HL-60 (cell line): ENCODE results near the gene DNAJB8.

ENCODE experiments used
- DNase-seq, 2 experiments: peaks; one replicate each; pipeline ENCODE4 v3.0.0-alpha.2; 2010 to 2020; ENCODE audit warnings: low read depth in 1 of 2, low spot score in 1 of 2
- H3K27ac ChIP-seq: fragments of 250-450 bp; sonication (Bioruptor Pico); replicated peaks from 2 replicates; pipeline ENCODE4 v1.5.1; 2020; ENCODE audit warnings: mild to moderate bottlenecking, moderate library complexity
- H3K27me3 ChIP-seq: fragments of 250-450 bp; sonication (Bioruptor Pico); 2 replicates; pipeline ENCODE4 v1.5.1; 2021; ENCODE audit warnings: mild to moderate bottlenecking, moderate library complexity; ENCODE audit not compliant: insufficient read depth, poor library complexity, severe bottlenecking
- H3K4me3 ChIP-seq: replicated peaks from 2 replicates; pipeline ENCODE4 v1.5.1; 2011; ENCODE audit warnings: mild to moderate bottlenecking, control low read depth, low read length; ENCODE audit not compliant: insufficient read depth
- GABPA ChIP-seq: IDR thresholded peaks from 2 replicates; pipeline ENCODE4 v1.6.1; 2012; ENCODE audit warnings: low read depth
- POLR2AphosphoS5 ChIP-seq: IDR thresholded peaks from 2 replicates; pipeline ENCODE4 v1.6.1; 2012; ENCODE audit warnings: low read depth
- SPI1 ChIP-seq: IDR thresholded peaks from 2 replicates; pipeline ENCODE4 v1.6.1; 2012; ENCODE audit warnings: low read depth, mild to moderate bottlenecking, borderline replicate concordance
- TF ChIP-seq, protein P1 (sequence below): IDR thresholded peaks from one replicate; pipeline ENCODE4 v1.5.1; 2011; ENCODE audit warnings: low read length, control low read depth, inconsistent platforms; ENCODE audit not compliant: insufficient read depth
- TF ChIP-seq, protein P2 (sequence below): IDR thresholded peaks from 2 replicates; pipeline ENCODE4 v1.6.1; 2012; ENCODE audit warnings: low read depth; ENCODE audit not compliant: insufficient replicate concordance

The DNAJB8 gene

DNA sequence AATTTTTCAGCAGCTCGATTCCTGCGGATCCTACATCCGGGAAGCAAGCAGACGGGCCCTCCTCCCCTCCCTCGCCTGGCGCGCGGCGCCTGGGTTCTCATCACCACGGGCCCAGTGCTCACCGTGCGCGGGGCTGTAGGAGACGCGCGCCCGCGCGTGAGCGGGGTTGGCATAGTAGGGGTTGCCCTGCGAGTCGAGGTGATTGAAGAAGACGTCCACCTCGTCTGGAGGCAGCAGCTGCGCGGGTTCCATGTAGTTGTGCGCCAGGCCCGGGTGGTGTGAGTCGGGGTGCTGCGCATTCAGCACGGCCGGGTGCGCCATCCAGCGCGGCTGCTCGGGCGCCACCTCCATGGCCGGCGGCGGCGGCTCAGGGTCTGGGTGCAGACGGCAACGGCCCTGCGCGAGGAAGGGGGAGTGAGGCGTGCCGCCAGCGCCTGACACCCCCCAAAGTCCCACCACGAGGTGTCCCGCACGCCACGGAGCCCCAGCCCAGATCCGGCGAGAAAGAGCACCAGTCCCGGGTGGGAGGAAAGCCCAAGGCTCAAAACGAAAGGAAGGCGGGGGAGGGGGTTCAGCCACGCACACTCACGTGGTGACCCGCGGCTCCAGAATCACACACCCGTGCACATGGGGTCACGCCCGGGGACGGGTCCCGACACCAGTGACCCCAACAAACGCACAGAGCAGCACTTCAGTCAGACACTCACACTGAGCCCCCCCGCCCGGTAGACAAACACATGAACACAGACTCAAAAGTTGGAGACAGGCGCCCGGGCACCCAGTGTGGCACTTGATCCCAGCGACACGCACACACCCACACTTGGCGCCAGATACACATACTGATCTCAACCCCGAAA lies 20.2 kb upstream of the DNAJB8 start:
- peak in 1 of 2 experiments; percentile 27 for DNase-seq
- Histone ChIP-seq H3K27ac (peak overlapping the region; percentile 37), H3K4me3 (peak overlapping the region; percentile 65), H3K27me3 (no peaks in the 10 kb centered on the region)
- TF ChIP-seq, protein P1, sequence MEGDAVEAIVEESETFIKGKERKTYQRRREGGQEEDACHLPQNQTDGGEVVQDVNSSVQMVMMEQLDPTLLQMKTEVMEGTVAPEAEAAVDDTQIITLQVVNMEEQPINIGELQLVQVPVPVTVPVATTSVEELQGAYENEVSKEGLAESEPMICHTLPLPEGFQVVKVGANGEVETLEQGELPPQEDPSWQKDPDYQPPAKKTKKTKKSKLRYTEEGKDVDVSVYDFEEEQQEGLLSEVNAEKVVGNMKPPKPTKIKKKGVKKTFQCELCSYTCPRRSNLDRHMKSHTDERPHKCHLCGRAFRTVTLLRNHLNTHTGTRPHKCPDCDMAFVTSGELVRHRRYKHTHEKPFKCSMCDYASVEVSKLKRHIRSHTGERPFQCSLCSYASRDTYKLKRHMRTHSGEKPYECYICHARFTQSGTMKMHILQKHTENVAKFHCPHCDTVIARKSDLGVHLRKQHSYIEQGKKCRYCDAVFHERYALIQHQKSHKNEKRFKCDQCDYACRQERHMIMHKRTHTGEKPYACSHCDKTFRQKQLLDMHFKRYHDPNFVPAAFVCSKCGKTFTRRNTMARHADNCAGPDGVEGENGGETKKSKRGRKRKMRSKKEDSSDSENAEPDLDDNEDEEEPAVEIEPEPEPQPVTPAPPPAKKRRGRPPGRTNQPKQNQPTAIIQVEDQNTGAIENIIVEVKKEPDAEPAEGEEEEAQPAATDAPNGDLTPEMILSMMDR: no peak
- no peak for TF ChIP-seq SPI1
- no peak for TF ChIP-seq GABPA
- no peak for TF ChIP-seq POLR2AphosphoS5
- TF ChIP-seq, protein P2, sequence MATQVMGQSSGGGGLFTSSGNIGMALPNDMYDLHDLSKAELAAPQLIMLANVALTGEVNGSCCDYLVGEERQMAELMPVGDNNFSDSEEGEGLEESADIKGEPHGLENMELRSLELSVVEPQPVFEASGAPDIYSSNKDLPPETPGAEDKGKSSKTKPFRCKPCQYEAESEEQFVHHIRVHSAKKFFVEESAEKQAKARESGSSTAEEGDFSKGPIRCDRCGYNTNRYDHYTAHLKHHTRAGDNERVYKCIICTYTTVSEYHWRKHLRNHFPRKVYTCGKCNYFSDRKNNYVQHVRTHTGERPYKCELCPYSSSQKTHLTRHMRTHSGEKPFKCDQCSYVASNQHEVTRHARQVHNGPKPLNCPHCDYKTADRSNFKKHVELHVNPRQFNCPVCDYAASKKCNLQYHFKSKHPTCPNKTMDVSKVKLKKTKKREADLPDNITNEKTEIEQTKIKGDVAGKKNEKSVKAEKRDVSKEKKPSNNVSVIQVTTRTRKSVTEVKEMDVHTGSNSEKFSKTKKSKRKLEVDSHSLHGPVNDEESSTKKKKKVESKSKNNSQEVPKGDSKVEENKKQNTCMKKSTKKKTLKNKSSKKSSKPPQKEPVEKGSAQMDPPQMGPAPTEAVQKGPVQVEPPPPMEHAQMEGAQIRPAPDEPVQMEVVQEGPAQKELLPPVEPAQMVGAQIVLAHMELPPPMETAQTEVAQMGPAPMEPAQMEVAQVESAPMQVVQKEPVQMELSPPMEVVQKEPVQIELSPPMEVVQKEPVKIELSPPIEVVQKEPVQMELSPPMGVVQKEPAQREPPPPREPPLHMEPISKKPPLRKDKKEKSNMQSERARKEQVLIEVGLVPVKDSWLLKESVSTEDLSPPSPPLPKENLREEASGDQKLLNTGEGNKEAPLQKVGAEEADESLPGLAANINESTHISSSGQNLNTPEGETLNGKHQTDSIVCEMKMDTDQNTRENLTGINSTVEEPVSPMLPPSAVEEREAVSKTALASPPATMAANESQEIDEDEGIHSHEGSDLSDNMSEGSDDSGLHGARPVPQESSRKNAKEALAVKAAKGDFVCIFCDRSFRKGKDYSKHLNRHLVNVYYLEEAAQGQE: no peak

DNA sequence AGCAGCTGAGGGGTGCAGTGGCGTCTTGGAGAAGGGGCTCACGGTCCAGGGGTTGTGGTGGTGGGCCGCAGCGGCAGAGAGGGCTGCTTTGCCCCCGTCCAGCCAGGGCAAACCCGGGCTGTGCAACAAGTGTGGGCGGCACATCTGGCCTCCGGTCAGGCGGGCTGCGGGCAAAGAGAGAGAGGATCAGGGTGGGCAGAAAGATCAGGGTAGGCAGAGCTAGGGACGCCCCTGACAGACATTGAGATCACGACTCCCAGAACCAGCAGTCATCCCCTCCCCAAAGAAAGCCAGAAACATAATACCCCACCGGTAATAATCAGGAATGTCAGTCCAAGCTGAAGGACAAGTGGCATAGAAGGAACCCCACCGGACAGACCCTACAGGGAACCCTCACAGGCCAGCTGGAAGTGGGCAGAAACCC lies 19.5 kb upstream of the DNAJB8 start:
- peak overlapping the region; percentile 65 for H3K4me3 ChIP-seq
- H3K27ac ChIP-seq: no peak overlapping the region
- no peak for DNase-seq
- TF ChIP-seq POLR2AphosphoS5: no peak
- TF ChIP-seq SPI1: no peak
- TF ChIP-seq, protein P2: no peak
- TF ChIP-seq, protein P1: no peak
- TF ChIP-seq GABPA: no peak
- no peaks in the 10 kb centered on the region for H3K27me3 ChIP-seq

DNA sequence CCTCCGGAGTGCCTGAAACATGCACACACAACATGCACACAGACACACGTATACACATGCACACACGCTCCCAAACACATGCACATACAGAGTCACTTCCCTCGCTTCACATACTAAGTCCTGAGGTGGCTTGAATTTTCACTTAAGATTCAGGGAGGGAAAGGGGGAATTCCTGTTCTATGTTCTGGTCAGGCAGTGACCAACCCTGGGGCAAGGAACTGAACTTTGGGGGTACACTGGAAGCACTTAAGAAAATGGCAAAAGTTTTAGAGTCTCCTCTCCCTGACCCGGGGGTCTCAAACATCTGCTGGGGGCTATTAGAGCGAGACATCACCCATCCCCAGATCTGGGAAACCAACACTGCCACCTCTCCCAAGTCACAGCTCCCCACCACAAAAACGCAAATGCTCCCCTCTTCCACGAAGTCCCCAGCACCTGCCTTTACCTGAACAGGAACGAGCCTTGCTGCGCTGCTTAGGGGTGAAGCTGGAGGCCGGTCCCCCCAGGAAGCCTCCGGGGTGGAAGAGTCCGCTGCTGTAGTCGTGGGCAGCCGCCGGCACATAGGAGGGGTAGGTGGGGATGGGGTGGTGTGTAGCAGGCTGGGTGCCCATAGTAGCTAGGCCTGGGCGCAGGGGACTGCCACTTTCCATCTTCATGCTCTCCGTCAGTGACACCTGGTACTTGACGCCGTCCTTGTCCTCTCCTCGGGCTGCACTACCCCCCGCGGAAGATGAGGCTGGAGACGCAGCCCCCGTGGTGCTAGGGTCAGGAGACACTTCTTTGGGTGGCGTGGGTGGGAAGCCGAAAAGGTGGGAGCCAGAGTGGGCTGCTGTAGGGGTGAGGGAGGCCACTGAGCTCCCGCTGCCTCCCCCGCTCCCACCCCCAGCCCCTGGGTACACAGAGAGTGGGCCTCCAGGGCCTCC lies 18.9 kb upstream of the DNAJB8 start:
- H3K27ac ChIP-seq: no peak overlapping the region
- no peak for DNase-seq
- peak overlapping the region; percentile 65; the same call in 1 of the 2 replicates for H3K4me3 ChIP-seq
- H3K27me3 ChIP-seq: no peaks in the 10 kb centered on the region
- TF ChIP-seq, protein P1: no peak
- TF ChIP-seq, protein P2: no peak
- no peak for TF ChIP-seq SPI1
- TF ChIP-seq POLR2AphosphoS5: no peak
- no peak for TF ChIP-seq GABPA
